ENCODE results near the gene PIGU. TPM values are rescaled to one million over a fixed set of nuclear protein-coding genes. Genes with fewer than 3 reads are reported as not detected.
"Not testable (repeated sequence)": the region's sequence is repeated elsewhere in the genome, so short reads cannot be mapped to it uniquely, and the experiment has no call there.

PIGU gene
- polyA plus RNA-seq, 3 donors, result 6.6 to 13.4 (median 11.1) TPM

- H3K27ac ChIP-seq (ENCODE audit: low read depth, low read length), result no peak overlapping the region
- WGBS, 3 donors, result 33 to 46% (median 33%) methylated on average over 3 of the region's 3 CpGs
Measured at GRCh38 chr20:34636648-34637047, 40.2 kb downstream of the PIGU start.

- 46 to 64% (median 54%) methylated on average over 3 of the region's 3 CpGs for WGBS, 3 donors
- no peak overlapping the region for H3K27ac ChIP-seq (ENCODE audit: low read depth, low read length)
Measured at GRCh38 chr20:34634392-34634791, 42.5 kb downstream of the PIGU start.

GRCh38 chr20:34632870-34633452 lies 43.9 kb downstream of the PIGU start:
- no peak overlapping the region for H3K27ac ChIP-seq (ENCODE audit: low read depth, low read length)
- 89 to 98% (median 98%) methylated on average over 3 of the region's 3 CpGs for WGBS, 3 donors

GRCh38 chr20:34629904-34630303 lies 47.0 kb downstream of the PIGU start:
- 89 to 98% (median 94%) methylated on average over 1 of the region's 1 CpG for WGBS, 3 donors
- no peak overlapping the region for H3K27ac ChIP-seq (ENCODE audit: low read depth, low read length)

GRCh38 chr20:34629342-34629741 lies 47.5 kb downstream of the PIGU start:
- H3K27ac ChIP-seq (ENCODE audit: low read depth, low read length), result no peak overlapping the region
- WGBS, 3 donors, result 45 to 52% (median 50%) methylated on average over 1 of the region's 1 CpG

GRCh38 chr20:34628026-34628425 lies 48.9 kb downstream of the PIGU start:
- no peak overlapping the region for H3K27ac ChIP-seq (ENCODE audit: low read depth, low read length)
- WGBS, 3 donors, result 66 to 81% (median 79%) methylated on average over 2 of the region's 2 CpGs

GRCh38 chr20:34627458-34627857 lies 49.4 kb downstream of the PIGU start:
- H3K27ac ChIP-seq (ENCODE audit: low read depth, low read length), result no peak overlapping the region
- 65 to 79% (median 79%) methylated on average over 5 of the region's 5 CpGs for WGBS, 3 donors

- 51 to 79% (median 61%) methylated on average over 2 of the region's 2 CpGs for WGBS, 3 donors
Measured at GRCh38 chr20:34626992-34627391, 49.9 kb downstream of the PIGU start.

GRCh38 chr20:34624629-34625028 lies 52.3 kb downstream of the PIGU start:
- 86 to 96% (median 92%) methylated on average over 3 of the region's 3 CpGs for WGBS, 3 donors
- no peak overlapping the region for H3K27ac ChIP-seq (ENCODE audit: low read depth, low read length)

More at GRCh38 chr20:34626992-34627391, 49.9 kb downstream of the PIGU start:
- no peak overlapping the region for H3K27ac ChIP-seq (ENCODE audit: low read depth, low read length)

GRCh38 chr20:34622821-34623451 lies 54.0 kb downstream of the PIGU start:
- no peak overlapping the region for H3K27ac ChIP-seq (ENCODE audit: low read depth, low read length)
- WGBS, 3 donors, result 53 to 85% (median 62%) methylated on average over 6 of the region's 6 CpGs

GRCh38 chr20:34621383-34622367 lies 55.2 kb downstream of the PIGU start:
- WGBS, 3 donors, result 88 to 96% (median 88%) methylated on average over 13 of the region's 13 CpGs
- H3K27ac ChIP-seq (ENCODE audit: low read depth, low read length), result no peak overlapping the region

GRCh38 chr20:34621036-34621343 lies 55.9 kb downstream of the PIGU start:
- no peak overlapping the region for H3K27ac ChIP-seq (ENCODE audit: low read depth, low read length)

- H3K27ac ChIP-seq (ENCODE audit: low read depth, low read length), result no peak overlapping the region
- 54 to 88% (median 81%) methylated on average over 2 of the region's 2 CpGs for WGBS, 3 donors
Measured at GRCh38 chr20:34618676-34619075, 58.2 kb downstream of the PIGU start.

- not testable (repeated sequence) for H3K27ac ChIP-seq (ENCODE audit: low read depth, low read length)
- WGBS, 3 donors, result 97 to 99% (median 98%) methylated on average over 8 of the region's 8 CpGs
Measured at GRCh38 chr20:34616913-34617312, 60.0 kb downstream of the PIGU start.

GRCh38 chr20:34615477-34615876 lies 61.4 kb downstream of the PIGU start:
- WGBS, 3 donors, result 84 to 90% (median 88%) methylated on average over 5 of the region's 5 CpGs
- no peak overlapping the region for H3K27ac ChIP-seq (ENCODE audit: low read depth, low read length)

GRCh38 chr20:34611976-34612375 lies 64.9 kb downstream of the PIGU start:
- 97 to 99% (median 99%) methylated on average over 4 of the region's 4 CpGs for WGBS, 3 donors
- not testable (repeated sequence) for H3K27ac ChIP-seq (ENCODE audit: low read depth, low read length)

GRCh38 chr20:34607066-34607465 lies 69.8 kb downstream of the PIGU start:
- no peak overlapping the region for H3K27ac ChIP-seq (ENCODE audit: low read depth, low read length)
- 95 to 99% (median 97%) methylated on average over 7 of the region's 7 CpGs for WGBS, 3 donors

- H3K27ac ChIP-seq (ENCODE audit: low read depth, low read length), result no peak overlapping the region
- WGBS, 3 donors, result 65 to 74% (median 73%) methylated on average over 8 of the region's 8 CpGs
Measured at GRCh38 chr20:34604980-34605788, 71.7 kb downstream of the PIGU start.
